ENCODE data around the gene IL1B.

DNA sequence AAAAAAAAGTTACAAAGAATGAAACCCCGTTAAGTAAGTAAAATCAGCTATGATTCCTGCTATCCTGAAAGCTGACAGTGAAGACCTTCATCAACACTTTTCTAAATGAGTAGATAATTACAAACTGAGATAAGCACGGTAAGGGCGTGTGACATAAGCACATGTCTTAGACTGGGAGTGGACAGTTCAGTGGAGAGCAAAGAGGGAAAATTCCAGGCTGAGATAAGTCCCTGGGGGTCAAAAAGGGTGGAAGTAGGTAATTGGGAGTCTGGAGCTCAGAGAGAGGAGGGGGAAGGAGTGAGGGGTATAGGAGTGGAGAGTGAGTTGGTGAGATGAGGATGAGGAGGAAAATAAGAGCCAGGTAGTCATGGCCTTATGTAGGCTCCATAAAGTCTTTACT lies 47.9 kb downstream of the IL1B start:
- TF ChIP-seq, protein P1, sequence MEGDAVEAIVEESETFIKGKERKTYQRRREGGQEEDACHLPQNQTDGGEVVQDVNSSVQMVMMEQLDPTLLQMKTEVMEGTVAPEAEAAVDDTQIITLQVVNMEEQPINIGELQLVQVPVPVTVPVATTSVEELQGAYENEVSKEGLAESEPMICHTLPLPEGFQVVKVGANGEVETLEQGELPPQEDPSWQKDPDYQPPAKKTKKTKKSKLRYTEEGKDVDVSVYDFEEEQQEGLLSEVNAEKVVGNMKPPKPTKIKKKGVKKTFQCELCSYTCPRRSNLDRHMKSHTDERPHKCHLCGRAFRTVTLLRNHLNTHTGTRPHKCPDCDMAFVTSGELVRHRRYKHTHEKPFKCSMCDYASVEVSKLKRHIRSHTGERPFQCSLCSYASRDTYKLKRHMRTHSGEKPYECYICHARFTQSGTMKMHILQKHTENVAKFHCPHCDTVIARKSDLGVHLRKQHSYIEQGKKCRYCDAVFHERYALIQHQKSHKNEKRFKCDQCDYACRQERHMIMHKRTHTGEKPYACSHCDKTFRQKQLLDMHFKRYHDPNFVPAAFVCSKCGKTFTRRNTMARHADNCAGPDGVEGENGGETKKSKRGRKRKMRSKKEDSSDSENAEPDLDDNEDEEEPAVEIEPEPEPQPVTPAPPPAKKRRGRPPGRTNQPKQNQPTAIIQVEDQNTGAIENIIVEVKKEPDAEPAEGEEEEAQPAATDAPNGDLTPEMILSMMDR (IDR thresholded peaks at IDR 0.05), result no peak
- TF ChIP-seq POLR2A (IDR thresholded peaks at IDR 0.05) (no peak), EP300 (IDR thresholded peaks at IDR 0.05) (no peak)

All from tibial nerve (tissue), 4 donors.